Measurements from ENCODE around the gene ZRANB2. TPM values are rescaled to one million over a fixed set of nuclear protein-coding genes. Genes with fewer than 3 reads are reported as not detected.

Gene ZRANB2
- total and polyA plus RNA-seq, 9 of the 15 experiments (the other 6 are each of a cell fraction or from before 2014, with no cell fraction given), result 80.8 to 264 (median 157) TPM

DNA sequence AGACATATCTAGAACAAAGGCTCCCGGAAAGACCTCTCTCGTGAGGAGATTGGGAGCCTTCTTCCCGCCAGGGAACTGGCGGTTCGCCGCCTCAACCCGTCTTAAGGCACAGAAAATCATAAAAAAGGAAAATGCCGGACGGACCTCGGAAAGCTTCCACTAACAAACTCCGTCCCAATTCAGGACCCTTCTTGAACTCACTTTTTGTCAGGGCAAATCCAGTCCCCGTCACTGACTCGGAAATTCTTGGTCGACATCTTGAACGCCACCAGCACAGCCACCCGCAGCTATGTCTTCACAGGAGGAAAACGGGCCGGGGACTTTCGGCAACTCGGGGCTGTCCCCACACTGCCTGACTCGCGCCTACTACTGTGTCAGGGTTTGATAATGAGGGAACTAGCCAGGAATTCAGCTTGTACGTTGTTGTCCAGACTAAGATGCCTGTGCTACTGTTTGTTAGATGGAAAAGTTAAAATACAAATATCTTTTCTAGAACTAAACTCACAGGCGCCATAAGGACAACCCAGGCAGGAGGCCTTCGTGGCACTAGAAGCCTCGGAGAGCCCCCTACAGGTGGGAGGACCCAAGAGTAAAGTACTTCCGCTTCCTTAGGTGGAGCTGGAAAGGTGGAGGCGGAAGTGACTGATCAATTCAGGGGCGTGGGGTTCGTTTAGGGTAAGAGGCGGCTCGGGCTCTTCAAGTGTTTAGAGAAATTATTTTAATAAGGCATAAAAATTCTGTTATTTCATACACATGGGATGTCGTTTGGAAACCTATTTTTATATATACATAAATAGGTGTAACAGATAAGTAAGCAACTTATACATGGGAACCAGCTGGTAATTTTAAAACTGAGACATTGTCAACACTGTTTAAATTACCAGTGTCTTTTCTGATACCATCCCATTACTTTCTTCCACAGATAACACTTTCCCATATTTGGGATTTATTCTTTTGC, at the start of gene ZRANB2 (continued):
- TF ChIP-seq TEAD2 (tag; IDR thresholded peaks at IDR 0.05) (no peak), ZNF766 (CRISPR knock-in tag; conservative IDR thresholded peaks at IDR 0.05) (peak; percentile 61; the same call in 1 of the 2 replicates), ESRRB (CRISPR knock-in tag; IDR thresholded peaks at IDR 0.05; ENCODE audit: borderline replicate concordance) (no peak), ILK (tag; IDR thresholded peaks at IDR 0.05; ENCODE audit: borderline replicate concordance, low read depth) (no peak), CHD4 (IDR thresholded peaks at IDR 0.05; ENCODE audit: insufficient read depth, insufficient replicate concordance, low read depth, low read length, poor library complexity, severe bottlenecking) (no peak), HMG20A (CRISPR knock-in tag; conservative IDR thresholded peaks at IDR 0.05) (no peak), ZNF384 (IDR thresholded peaks at IDR 0.05; ENCODE audit: low read depth, low read length) (no peak), ZC3H11A (IDR thresholded peaks at IDR 0.05; ENCODE audit: low read depth, low read length) (no peak), POLR2B (IDR thresholded peaks at IDR 0.05; ENCODE audit: low read depth, partially characterized antibody) (peak; percentile 90), SMARCC2 (IDR thresholded peaks at IDR 0.05; ENCODE audit: low read depth) (no peak), TRIM28 (IDR thresholded peaks at IDR 0.05) (no peak)
- TF ChIP-seq, protein P1, sequence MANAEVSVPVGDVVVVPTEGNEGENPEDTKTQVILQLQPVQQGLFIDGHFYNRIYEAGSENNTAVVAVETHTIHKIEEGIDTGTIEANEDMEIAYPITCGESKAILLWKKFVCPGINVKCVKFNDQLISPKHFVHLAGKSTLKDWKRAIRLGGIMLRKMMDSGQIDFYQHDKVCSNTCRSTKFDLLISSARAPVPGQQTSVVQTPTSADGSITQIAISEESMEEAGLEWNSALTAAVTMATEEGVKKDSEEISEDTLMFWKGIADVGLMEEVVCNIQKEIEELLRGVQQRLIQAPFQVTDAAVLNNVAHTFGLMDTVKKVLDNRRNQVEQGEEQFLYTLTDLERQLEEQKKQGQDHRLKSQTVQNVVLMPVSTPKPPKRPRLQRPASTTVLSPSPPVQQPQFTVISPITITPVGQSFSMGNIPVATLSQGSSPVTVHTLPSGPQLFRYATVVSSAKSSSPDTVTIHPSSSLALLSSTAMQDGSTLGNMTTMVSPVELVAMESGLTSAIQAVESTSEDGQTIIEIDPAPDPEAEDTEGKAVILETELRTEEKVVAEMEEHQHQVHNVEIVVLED (CRISPR knock-in tag; IDR thresholded peaks at IDR 0.05), result no peak
- TF ChIP-seq, protein P2, sequence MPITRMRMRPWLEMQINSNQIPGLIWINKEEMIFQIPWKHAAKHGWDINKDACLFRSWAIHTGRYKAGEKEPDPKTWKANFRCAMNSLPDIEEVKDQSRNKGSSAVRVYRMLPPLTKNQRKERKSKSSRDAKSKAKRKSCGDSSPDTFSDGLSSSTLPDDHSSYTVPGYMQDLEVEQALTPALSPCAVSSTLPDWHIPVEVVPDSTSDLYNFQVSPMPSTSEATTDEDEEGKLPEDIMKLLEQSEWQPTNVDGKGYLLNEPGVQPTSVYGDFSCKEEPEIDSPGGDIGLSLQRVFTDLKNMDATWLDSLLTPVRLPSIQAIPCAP (CRISPR knock-in tag; IDR thresholded peaks at IDR 0.05; ENCODE audit: borderline replicate concordance), result no peak
- TF ChIP-seq, protein P3, sequence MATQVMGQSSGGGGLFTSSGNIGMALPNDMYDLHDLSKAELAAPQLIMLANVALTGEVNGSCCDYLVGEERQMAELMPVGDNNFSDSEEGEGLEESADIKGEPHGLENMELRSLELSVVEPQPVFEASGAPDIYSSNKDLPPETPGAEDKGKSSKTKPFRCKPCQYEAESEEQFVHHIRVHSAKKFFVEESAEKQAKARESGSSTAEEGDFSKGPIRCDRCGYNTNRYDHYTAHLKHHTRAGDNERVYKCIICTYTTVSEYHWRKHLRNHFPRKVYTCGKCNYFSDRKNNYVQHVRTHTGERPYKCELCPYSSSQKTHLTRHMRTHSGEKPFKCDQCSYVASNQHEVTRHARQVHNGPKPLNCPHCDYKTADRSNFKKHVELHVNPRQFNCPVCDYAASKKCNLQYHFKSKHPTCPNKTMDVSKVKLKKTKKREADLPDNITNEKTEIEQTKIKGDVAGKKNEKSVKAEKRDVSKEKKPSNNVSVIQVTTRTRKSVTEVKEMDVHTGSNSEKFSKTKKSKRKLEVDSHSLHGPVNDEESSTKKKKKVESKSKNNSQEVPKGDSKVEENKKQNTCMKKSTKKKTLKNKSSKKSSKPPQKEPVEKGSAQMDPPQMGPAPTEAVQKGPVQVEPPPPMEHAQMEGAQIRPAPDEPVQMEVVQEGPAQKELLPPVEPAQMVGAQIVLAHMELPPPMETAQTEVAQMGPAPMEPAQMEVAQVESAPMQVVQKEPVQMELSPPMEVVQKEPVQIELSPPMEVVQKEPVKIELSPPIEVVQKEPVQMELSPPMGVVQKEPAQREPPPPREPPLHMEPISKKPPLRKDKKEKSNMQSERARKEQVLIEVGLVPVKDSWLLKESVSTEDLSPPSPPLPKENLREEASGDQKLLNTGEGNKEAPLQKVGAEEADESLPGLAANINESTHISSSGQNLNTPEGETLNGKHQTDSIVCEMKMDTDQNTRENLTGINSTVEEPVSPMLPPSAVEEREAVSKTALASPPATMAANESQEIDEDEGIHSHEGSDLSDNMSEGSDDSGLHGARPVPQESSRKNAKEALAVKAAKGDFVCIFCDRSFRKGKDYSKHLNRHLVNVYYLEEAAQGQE (IDR thresholded peaks at IDR 0.05; ENCODE audit: borderline replicate concordance), result no peak
- TF ChIP-seq, protein P3 (CRISPR knock-in tag; IDR thresholded peaks at IDR 0.05; ENCODE audit: low read depth), result no peak
- TF ChIP-seq, protein P4, sequence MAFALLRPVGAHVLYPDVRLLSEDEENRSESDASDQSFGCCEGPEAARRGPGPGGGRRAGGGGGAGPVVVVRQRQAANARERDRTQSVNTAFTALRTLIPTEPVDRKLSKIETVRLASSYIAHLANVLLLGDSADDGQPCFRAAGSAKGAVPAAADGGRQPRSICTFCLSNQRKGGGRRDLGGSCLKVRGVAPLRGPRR (CRISPR knock-in tag; IDR thresholded peaks at IDR 0.05), result no peak

Data from K562 (cell line).